GM18508 (cell line): Measurements from ENCODE around the gene XRN2.
"Not testable (repeated sequence)": the region's sequence is repeated elsewhere in the genome, so short reads cannot be mapped to it uniquely, and the experiment has no call there.

Experiments
- ATAC-seq: cut with Tn5 transposase; IDR thresholded peaks from one replicate; pipeline ENCODE4 v1.9.1; 2021; ENCODE audit warnings: moderate number of reproducible peaks; ENCODE audit not compliant: insufficient read depth, unreplicated experiment

The XRN2 gene

GRCh38 chr20:21399005-21399475 is 95.9 kb downstream of the XRN2 start:
- ATAC-seq, result no peak

- no peak for ATAC-seq
Measured at GRCh38 chr20:21411725-21412124, 108.6 kb downstream of the XRN2 start.

- not testable (repeated sequence) for ATAC-seq
Measured at GRCh38 chr20:21413996-21414395, 110.9 kb downstream of the XRN2 start.

- ATAC-seq, result not testable (repeated sequence)
Measured at GRCh38 chr20:21419147-21419546, 116.0 kb downstream of the XRN2 start.

- ATAC-seq, result no peak
Measured at GRCh38 chr20:21421601-21422236, 118.6 kb downstream of the XRN2 start.

GRCh38 chr20:21423712-21424111 is 120.6 kb downstream of the XRN2 start:
- ATAC-seq, result not testable (repeated sequence)

- ATAC-seq, result no peak
Measured at GRCh38 chr20:21424846-21425245, 121.7 kb downstream of the XRN2 start.

GRCh38 chr20:21430020-21430419 is 126.9 kb downstream of the XRN2 start:
- ATAC-seq, result no peak

- no peak for ATAC-seq
Measured at GRCh38 chr20:21432911-21433310, 129.8 kb downstream of the XRN2 start.

- ATAC-seq, result no peak
Measured at GRCh38 chr20:21433329-21433890, 130.3 kb downstream of the XRN2 start.

- no peak for ATAC-seq
Measured at GRCh38 chr20:21435576-21435975, 132.4 kb downstream of the XRN2 start.

- ATAC-seq, result no peak
Measured at GRCh38 chr20:21436205-21436604, 133.1 kb downstream of the XRN2 start.

- ATAC-seq, result no peak
Measured at GRCh38 chr20:21437248-21437647, 134.1 kb downstream of the XRN2 start.

- no peak for ATAC-seq
Measured at GRCh38 chr20:21437816-21438215, 134.7 kb downstream of the XRN2 start.
